KBM-7 (cell line): ENCODE data around the gene LIPA.
"Not testable (repeated sequence)": the region's sequence is repeated elsewhere in the genome, so short reads cannot be mapped to it uniquely, and the experiment has no call there.

Experiments used
- DNase-seq: peaks from one replicate; pipeline ENCODE4 v3.0.0-alpha.2; 2015
- in situ Hi-C: fragments of 300-500 bp; cut with MboI; formaldehyde crosslinking; loops from 2 replicates; pipeline ENCODE4 v1.14.3; 2020; ENCODE audit warnings: low sequenced_read_pairs, low pct_unique_long_range_greater_than_20kb, mixed read lengths

Gene LIPA

DNA sequence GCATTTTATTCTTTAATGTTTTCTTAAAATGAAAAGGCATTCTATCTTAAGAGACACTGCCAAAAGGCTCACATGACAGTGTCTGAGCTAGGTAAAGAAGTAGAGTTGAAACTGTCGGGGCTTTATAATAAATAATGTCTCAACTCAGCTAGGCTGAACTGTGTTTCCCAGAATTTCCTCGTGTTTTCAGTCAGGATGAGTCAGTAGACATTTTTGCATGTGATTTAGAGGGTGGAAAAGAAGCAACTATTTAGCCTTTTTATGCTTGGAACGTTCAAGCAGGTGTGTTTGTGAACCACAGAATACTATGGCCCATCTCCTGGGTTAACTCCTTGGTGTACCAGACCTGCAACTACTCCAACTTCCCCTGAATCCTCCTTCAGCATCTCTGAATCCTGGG, 23.4 kb upstream of the LIPA start:
- in situ Hi-C loops = loop anchor here (10.0 kb wide), 1 partner anchor 100 kb away; the partner anchor contains the start of gene IFIT1B
- DNase-seq = no peak

DNA sequence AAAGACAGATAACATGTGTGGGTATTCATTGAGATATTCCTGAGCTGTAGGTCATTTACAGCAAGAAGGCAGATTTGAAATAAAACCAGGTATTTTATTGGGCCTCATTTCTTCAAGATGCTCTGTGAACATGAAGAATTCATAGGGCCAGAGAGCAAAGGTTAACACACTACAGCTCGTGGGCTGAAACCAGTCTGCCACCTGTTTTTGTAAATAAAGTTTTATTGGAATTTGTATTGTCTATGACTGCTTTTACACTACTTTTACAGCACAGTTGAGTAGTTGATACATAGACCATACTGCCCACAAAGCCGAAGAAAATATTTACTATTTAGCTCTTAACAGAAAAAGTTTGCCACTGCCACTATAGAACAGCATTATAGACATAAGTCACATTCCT, 22.1 kb upstream of the LIPA start:
- no peak for DNase-seq
- in situ Hi-C loops = loop anchor here (10.0 kb wide), 1 partner anchor 101 kb away; the partner anchor contains the start of gene IFIT1B

DNA sequence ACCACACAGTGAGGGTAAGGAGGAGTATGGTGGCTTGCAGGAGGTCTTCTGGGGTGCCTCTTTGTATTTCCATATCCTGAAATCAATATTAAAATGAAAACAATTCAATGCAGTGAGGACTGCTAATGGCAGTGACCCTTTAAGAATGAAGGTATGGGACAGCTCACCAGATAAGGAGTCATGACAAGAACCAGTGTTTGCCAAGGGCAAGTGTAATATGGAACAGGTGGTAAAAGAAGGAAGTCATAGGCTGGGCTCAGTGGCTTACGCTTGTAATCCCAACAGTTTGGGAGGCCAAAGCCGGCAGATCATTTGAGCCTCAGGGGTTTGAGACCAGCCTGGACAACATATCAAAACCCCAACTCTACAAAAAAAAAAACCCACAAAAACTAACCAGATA, 20.0 kb upstream of the LIPA start:
- in situ Hi-C loops = loop anchor here (10.0 kb wide), 1 partner anchor 103 kb away; the partner anchor contains the start of gene IFIT1B
- DNase-seq = no peak

DNA sequence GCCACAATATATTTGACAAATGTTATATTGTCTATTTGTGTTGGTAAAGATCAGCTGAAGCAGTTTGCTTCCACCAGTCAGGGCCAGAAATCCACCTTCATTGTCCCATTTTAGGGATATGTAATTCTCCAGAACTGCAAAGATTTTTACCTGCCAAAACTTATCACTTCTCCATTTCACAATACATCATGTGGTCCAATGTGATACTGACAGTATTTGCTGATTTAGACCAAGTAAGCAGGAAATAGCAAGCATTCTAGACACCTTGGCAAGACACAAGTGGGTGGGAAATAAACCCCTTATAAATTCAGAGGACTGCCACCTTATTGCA, 18.5 kb upstream of the LIPA start:
- in situ Hi-C loops = loop anchor here (10.0 kb wide), 1 partner anchor 105 kb away; the partner anchor contains the start of gene IFIT1B

DNA sequence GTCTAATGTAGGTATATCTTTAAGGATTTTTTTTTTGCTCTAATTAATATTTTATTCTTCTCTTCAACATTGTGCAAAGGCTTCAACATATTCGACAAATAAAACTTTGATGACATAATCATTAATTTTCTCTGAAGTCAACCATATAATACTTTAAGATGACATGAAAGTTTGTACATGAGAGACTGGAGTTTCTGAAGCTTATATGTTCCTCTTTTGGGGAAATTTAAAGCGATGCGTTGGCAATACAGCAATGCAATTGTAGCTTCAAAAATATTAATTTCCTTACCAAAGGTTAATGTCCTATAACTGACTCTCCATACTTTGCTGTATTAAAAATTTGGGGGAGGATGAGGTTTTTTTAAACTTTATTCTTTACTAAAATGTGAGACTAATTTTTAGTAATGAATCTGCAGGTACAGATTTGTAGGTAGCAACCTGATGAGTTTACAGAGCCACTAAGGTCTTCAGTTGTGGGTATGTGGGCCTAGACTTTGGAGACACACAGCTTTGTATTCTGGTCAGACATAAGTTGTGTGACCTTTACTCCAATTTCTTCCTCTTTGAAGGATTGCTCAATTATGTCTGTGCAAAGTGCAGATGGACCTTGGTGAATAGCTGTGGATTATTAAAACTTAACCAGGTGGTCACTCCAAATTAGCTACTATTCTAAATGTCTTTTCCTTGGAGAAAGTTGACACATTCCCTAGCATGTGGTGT, 18.0 kb upstream of the LIPA start:
- in situ Hi-C loops = loop anchor here (10.0 kb wide), 1 partner anchor 105 kb away; the partner anchor contains the start of gene IFIT1B
- DNase-seq = no peak

More for the DNA sequence above, 18.5 kb upstream of the LIPA start:
- DNase-seq = no peak

DNA sequence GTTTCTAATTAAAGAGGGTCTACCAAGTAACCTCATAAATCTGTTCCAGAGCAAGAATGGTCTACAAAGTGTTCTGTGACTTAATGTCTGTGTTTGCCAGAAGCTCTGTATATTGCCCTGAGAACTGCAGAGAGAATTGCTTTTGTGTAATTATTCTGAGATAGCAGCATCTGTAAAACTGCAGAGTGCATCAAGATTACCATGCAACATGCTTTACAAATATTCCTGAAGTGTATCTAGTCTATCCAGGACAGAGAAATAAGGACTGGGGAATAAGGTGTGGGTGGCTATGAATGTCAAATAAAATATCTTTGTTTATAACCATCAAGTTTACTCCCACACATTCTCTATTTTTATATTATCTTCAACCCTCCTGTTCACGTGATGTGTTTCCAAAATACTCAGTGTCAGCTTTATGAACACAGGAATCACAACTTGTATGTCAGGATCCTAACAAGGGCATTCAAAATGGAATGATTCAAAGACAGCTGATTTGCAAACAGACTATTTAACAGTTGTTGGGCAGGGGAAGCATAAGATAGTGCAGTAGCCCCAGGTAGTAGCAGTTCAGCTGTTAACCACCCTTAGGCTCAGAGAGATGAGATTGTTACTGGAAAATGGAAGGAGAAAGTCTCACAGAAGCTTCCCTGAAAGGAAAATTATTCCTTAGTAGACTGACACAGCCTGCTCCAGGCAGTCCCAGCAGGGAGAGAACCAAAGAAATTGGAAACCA, 15.3 kb upstream of the LIPA start:
- no peak for DNase-seq
- in situ Hi-C loops = no loop called here

DNA sequence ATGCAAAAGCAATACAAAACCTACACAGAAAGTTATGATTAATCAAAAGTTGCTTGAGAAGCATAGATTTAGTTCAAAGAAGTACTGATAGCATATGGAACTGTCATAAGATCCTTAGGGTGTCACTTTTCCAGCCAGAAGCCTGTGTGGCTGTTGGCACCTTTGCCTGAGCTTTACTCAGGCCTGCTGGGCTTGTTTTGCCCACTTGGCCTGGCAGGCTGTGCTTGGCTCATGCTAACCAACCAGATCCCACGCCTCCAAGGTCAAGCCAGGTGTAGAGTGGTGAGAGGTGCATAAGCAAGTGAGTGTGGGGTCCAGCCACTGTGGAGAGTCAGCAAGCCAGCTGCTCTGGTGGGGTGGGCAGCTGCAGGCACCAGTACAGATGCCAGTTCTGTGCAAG, 12.0 kb upstream of the LIPA start:
- DNase-seq = no peak
- in situ Hi-C loops = no loop called here

DNA sequence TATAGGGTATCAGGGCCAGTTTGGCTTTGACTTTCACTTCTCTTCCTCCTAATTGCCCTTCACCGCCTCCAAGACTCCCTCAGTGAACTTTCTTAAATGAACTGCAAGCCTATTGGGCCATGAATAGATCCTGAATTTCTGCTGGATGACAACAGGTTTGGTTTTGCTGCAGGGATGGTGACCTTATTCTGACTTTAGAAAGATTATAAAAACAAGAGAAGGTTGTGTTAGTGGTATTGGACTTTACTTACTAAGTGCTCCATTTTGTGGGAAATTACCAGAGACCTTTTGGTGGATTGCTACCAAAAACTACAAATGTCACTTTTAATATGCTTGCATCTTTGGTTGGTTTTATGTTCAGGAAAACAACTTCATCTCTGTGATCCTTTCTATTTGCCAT, 11.5 kb upstream of the LIPA start:
- no peak for DNase-seq

DNA sequence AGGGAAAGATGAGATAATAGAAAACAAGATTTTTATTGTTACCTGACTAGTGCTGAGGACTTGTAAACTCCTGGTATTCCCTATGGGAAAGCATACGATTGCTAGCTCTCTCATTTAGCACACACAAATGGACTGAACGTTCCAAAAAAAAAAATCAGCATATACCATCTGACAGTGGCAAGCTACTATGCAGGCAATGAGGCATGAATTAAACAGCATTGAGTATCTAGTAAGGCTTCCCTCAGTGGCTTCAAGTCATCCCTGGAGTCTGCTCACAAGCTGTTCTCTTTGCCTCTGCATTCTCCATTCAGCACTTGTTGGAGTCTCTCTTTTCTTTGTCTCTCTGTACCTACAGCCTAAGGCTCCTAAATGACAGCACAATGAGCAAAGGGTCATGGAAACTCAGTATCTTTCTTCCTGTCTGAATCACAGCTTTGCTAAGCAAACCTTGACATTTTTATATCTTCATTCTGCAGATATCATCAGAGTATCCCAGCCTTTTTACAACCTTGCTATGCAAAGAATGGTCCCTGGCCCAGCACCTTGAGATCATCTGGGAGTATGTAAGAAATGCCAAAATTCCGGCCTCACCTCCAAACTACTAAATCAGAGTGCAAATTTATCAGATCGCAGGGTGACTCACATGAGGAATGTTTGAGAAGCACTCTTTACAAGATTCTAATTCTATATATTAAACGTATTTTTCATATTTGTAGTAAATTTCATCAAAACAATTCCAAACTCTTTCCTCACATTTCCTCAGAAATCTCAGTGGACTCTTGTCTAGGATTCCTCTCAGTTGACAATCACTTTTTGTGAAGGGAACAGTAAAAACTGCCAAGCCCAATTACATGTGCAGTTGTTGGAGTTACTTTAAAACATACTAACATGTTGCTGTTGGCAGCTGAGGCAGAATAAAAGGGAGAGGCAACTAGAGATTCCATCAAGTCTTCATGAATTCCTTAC, 10.8 kb upstream of the LIPA start:
- DNase-seq = no peak
- in situ Hi-C loops = no loop called here

More for the DNA sequence above, 11.5 kb upstream of the LIPA start:
- in situ Hi-C loops = no loop called here

DNA sequence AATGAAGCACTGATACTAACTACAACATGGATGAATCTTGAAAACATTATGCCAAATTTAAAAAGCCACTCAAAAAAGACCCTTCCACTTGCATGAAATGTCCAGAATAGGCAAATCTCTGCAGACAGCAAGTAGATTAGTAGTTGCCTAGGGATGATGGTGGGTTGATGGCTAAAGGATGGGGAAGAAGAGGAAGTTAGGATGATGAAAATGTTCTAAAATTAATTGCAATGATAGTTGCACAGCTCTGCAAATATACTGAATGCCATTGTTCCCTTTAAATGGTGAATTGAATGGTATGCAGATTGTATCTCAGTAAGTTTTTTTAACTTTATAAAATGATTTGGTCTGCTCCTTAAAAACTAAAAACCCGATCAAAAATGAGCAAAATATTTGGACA, 7.3 kb upstream of the LIPA start:
- in situ Hi-C loops = no loop called here
- no peak for DNase-seq

DNA sequence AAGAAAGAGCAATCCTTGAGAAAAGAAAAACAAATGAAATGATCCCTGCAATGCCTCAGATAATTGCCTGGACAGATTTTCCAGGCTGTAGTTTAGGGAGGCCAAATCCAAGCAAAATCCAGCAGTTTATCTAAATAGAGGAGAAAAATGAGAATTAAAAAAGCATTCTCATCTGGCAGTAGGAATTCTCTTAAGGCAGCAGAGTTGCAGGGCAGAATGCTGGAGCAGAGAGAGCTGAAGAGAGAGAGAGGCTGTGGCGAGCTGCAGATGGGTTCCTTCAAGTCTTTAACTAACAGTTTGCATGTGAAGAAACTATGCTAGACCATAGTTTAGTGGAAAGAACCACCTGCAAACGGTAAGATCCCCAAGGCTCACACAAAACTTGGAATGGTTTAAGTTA, 6.0 kb upstream of the LIPA start:
- DNase-seq = no peak
- in situ Hi-C loops = no loop called here

DNA sequence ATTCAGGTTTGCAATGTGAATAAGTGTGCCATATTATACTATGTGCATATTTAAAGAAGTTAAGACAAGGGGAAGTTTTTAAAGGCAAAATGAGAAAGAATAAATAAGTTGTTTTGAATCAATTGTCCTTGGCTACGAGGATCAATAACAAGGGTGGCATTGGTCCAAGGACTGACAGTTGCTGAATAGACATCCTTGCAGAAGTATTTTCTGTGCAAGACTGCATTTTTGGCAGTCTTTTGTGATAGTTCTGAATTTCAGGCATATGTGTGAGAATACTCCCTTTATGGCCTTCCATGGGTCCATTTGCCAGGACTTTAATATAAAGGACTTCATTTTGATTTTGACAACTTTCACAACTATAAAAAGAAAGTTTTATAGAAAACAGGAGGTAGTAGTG, 5.4 kb upstream of the LIPA start:
- no peak for DNase-seq
- in situ Hi-C loops = no loop called here

DNA sequence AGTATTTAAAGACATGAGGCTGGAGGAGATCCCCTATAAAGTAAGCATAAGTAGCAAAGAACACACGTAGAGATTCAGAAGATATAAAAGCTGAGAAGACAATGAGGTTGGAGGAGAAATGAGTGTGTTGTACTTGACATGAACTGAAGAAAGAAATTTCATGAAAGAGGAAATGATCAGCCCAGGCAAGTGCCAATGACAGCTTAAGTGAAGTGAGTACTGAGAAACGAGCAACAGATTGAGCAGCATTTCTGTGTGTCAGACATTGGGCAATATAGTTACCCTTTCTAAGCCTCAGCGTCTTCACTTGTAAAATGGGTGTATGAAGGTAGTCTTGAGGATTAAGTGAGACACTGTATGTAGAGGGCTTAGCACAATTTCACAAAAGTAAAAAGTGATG, 4.8 kb upstream of the LIPA start:
- DNase-seq = no peak
- in situ Hi-C loops = no loop called here

DNA sequence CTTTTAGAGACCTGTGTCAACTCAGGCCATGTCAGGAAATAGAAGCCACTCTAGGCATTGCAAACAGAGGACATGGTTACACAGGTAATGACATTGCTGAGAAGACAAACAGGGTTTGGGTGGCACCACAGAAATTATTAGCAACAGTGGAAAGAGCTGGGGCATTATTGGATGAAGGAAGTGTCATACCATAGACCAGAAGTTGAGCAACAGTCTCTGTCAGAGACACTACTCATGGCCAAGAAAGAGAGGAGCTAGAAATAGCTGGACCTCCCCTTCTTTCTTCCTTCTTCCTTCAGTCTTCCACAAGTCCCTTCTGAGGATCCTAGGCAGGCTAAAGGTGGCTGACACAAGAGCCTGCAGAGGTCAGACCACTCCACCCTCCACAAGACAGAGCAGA, 4.2 kb upstream of the LIPA start:
- DNase-seq = no peak
- in situ Hi-C loops = no loop called here

DNA sequence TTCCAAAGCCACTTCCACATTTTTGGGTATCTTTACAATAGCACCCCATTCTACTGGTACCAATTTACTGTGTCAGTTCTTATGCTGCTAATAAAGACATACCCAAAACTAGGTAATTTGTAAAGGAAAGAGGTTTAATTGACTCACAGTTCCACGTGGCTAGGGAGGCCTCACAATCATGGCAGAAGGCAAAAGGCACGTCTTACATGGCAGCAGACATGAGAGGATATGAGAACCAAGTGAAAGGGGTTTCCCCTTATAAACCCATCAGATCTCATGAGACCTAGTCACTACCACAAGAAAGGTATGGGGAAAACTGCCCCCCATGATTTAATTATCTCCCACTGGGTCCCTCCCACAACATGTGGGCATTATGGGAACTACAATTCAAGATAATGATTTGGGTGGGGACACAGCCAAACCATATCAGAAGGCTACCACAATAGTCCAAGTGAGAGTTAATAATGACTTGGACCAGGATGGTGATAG, 3.6 kb upstream of the LIPA start:
- in situ Hi-C loops, DNase-seq: not testable (repeated sequence)

DNA sequence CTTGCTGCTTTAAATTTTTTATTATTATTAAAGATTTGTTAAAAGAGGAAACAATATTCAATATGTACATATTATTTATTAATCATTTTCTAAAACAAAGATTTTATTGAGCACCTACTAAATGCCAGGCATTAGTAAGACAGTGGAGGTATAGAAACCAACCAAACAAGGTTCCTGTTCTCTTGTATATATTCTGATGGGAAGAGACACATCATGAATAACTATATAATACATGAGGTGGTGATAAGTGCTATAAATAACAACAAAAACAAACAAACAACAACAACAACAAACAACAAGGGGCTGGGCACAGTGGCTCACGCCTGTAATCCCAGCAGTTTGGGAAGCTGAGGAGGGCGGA, 630 bp upstream of the LIPA start:
- in situ Hi-C loops = no loop called here
- no peak for DNase-seq

DNA sequence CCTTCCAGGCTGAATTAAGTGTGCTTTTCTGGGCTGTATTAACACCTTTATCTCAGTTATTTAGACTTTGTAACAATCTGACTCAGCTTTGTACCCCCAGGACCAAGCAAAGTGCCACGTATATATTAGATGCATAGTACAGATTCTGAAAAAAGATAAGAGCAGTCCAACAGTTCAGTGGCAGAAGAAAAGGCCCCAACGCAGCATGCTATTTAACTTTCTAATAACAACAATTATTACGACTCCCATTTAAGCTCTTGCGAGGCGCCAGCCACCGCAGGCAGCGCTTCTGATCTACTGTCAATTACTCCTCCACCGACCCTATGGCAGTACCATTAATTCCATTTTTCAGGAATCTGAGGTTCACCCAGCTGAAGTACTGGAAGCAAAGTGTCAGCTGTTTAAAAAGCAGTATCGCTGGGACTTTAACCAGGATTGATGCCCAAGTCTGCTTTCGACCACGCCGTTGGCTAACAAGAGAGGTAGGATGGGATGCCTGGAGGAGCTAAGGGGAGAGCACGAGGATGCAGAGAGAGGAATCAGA, 638 bp downstream of the LIPA start:
- no peak for DNase-seq
- in situ Hi-C loops = no loop called here

DNA sequence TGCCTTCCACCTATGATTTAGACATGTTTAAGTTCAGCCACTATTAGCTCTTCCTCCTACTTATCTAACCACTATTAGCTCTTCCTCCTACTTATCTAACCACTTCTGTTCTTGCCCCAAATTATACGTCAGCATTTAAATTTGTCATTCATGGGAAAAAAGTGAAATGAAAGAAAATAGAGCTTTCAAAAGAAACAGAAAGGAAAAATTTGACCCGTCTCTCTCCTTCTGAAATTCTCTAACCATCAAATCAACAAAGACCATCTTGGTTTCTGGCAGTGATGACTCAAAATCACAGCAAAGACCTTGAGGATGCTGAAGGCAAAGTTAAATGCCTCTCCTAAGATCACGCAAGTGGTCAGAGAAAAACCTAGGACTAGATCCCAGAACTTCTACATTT, 2.6 kb downstream of the LIPA start:
- DNase-seq = no peak
- in situ Hi-C loops = no loop called here

DNA sequence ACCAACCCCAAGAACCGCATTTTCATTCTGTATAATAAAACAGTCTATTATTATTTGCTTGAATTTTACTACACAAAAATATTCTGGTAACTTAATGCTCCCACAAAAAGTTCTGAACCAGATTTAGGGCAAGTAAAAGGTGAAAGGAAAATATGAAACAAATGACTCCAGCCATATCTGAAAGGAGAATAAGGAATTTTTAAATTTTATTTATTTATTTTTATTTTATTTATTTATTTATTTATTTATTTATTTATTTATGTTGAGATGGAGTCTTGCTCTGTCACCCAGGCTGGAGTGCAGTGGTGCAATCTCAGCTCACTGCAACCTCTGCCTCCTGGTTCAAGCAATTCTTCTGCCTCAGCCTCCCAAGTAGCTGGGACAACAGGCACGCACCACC, 4.0 kb downstream of the LIPA start:
- DNase-seq, in situ Hi-C loops: not testable (repeated sequence)
